ENCODE measurements around the gene COA8. TPM values are rescaled to one million over a fixed set of nuclear protein-coding genes. Genes with fewer than 3 reads are reported as not detected.

Gene COA8
- total and polyA plus RNA-seq, 2 donors (not counting 3 experiments of a cell fraction or from before 2014, with no cell fraction given): 19.1 to 46.4 TPM

GRCh38 chr14:103584326-103584915 is 21.7 kb downstream of the COA8 start:
- TF ChIP-seq POLR2A (IDR thresholded peaks at IDR 0.05; ENCODE audit: low read depth, low read length) (no peak), JUN (IDR thresholded peaks at IDR 0.05; ENCODE audit: borderline replicate concordance, insufficient read depth, insufficient read length, low read depth) (no peak), POLR2AphosphoS5 (IDR thresholded peaks at IDR 0.05; ENCODE audit: insufficient read depth, low read depth, low read length) (no peak), EZH2 (IDR thresholded peaks at IDR 0.05; ENCODE audit: borderline replicate concordance, low read depth, low read length, severe bottlenecking) (no peak), CTCF (IDR thresholded peaks at IDR 0.05; ENCODE audit: extremely low read depth in 1 of 2, insufficient read depth in 1 of 2, low read depth in 1 of 2, low read length in 2 of 2) (no peak), FOS (IDR thresholded peaks at IDR 0.05; ENCODE audit: borderline replicate concordance, insufficient read depth, low read length) (no peak), MAX (IDR thresholded peaks at IDR 0.05; ENCODE audit: insufficient read depth, insufficient read length) (no peak), MYC (IDR thresholded peaks at IDR 0.05; ENCODE audit: low read depth, low read length) (no peak), GATA2 (IDR thresholded peaks at IDR 0.05; ENCODE audit: insufficient read depth, insufficient read length, low read depth, low read length) (no peak)
- H3K9me1 ChIP-seq (replicated peaks; ENCODE audit: control insufficient read depth, extremely low read depth, insufficient read depth, low read length): no peaks in the 10 kb centered on the region
- H4K20me1 ChIP-seq (replicated peaks; ENCODE audit: control insufficient read depth, extremely low read depth, insufficient read depth, low read length): no peaks in the 10 kb centered on the region
- no peaks in the 10 kb centered on the region for H3K27me3 ChIP-seq (ENCODE audit: control insufficient read depth in 2 of 2, insufficient read depth in 2 of 2, low read length in 2 of 2)
- no peak overlapping the region for H3K9ac ChIP-seq (replicated peaks; ENCODE audit: extremely low read depth, insufficient read depth, low read length)
- no peaks in the 10 kb centered on the region for H3K4me1 ChIP-seq (ENCODE audit: control insufficient read depth, extremely low read depth, insufficient read depth, low read length)
- ChIA-PET POLR2A (no interaction called here), CTCF (interaction anchor here (0.8 to 1.0 kb wide), 2 partner anchors 11 to 21 kb away, joined by 3 read pairs; no protein-coding TSS in a partner anchor)
- peaks cover 6% of the 10 kb centered on the region for H3K79me2 ChIP-seq (ENCODE audit: control insufficient read depth, insufficient read depth, low read length)
- no TSS peak for BruUV-seq (replicated peaks)
- FAIRE-seq: no peak
- H3K4me2 ChIP-seq (ENCODE audit: insufficient read depth, low read length): no peak overlapping the region
- dilution Hi-C loops (cut with MboI; ENCODE audit: extremely low pct_ligation_motif_present, low sequenced_read_pairs): no loop called here
- H3K27ac ChIP-seq (ENCODE audit: insufficient read depth, low read depth, low read length): no peak overlapping the region
- DNase-seq (ENCODE audit: low read depth, low spot score): no peak
- H2AFZ ChIP-seq (ENCODE audit: low read depth, low read length): no peak overlapping the region
- intact Hi-C loops (cut with micrococcal nuclease): no loop called here
- H3K9me3 ChIP-seq (replicated peaks; ENCODE audit: control insufficient read depth, insufficient read depth, low read length): no peaks in the 10 kb centered on the region
- peaks cover 0 to 7% of the 10 kb centered on the region in 2 experiments for H3K36me3 ChIP-seq (ENCODE audit: control insufficient read depth in 2 of 2, extremely low read depth in 1 of 2, insufficient read depth in 2 of 2, low read length in 2 of 2)
- H3K4me3 ChIP-seq (replicated peaks in 1 of 3; ENCODE audit: insufficient read depth in 1 of 3, low read depth in 1 of 3, low read length in 3 of 3): no peak overlapping the region
